ENCODE measurements around the gene MRPL36. TPM values are rescaled to one million over a fixed set of nuclear protein-coding genes. Genes with fewer than 3 reads are reported as not detected.
A peak's percentile ranks its signal among the peaks of the same experiment; 100 is the strongest.

MRPL36 gene
- total and polyA plus RNA-seq, 8 donors: 20.7 to 38.4 (median 29.0) TPM

GRCh38 chr5:1772634-1773033 is 27.0 kb downstream of the MRPL36 start:
- Histone ChIP-seq H3K36me3 (no peaks in the 10 kb centered on the region), H3K4me3 (no peak overlapping the region), H3K9me3 (no peaks in the 10 kb centered on the region), H3K27ac (no peak overlapping the region), H3K27me3 (peaks cover 0 to 30% of the 10 kb centered on the region in 2 donors), H3K4me1 (no peaks in the 10 kb centered on the region)
- intact Hi-C loops (cut with DNase I): no loop called here
- TF ChIP-seq CTCF (IDR thresholded peaks at IDR 0.05): no peak
- ATAC-seq: no peak
- no peak for DNase-seq

- TF ChIP-seq CTCF (IDR thresholded peaks at IDR 0.05): no peak
- no peaks in the 10 kb centered on the region for H3K36me3 ChIP-seq
- intact Hi-C loops (cut with DNase I): no loop called here
- H3K4me3 ChIP-seq: no peak overlapping the region
- H3K9me3 ChIP-seq: no peaks in the 10 kb centered on the region
- H3K4me1 ChIP-seq: no peaks in the 10 kb centered on the region
- ATAC-seq: no peak
- H3K27ac ChIP-seq: no peak overlapping the region
- peak in 1 of 4 donors; percentile 39 for DNase-seq
- H3K27me3 ChIP-seq: peaks cover 0 to 41% of the 10 kb centered on the region in 2 donors
Observed at GRCh38 chr5:1771149-1772065, 28.2 kb downstream of the MRPL36 start.

GRCh38 chr5:1770443-1770802 is 29.2 kb downstream of the MRPL36 start:
- TF ChIP-seq CTCF (IDR thresholded peaks at IDR 0.05): no peak
- Histone ChIP-seq H3K9me3 (no peaks in the 10 kb centered on the region), H3K36me3 (no peaks in the 10 kb centered on the region), H3K27me3 (peaks cover 0 to 51% of the 10 kb centered on the region in 2 donors), H3K4me1 (no peaks in the 10 kb centered on the region), H3K27ac (no peak overlapping the region), H3K4me3 (no peak overlapping the region)
- intact Hi-C loops (cut with DNase I): no loop called here
- no peak for ATAC-seq
- no peak for DNase-seq

- Histone ChIP-seq H3K9me3 (no peaks in the 10 kb centered on the region), H3K36me3 (no peaks in the 10 kb centered on the region), H3K4me3 (no peak overlapping the region), H3K27ac (no peak overlapping the region), H3K27me3 (peaks cover 0 to 56% of the 10 kb centered on the region in 2 donors), H3K4me1 (no peaks in the 10 kb centered on the region)
- no peak for ATAC-seq
- DNase-seq: peak in 1 of 4 donors; percentile 43
- intact Hi-C loops (cut with DNase I): loop anchor here in 1 of 2 donors (10.0 kb wide), 1 partner anchor 255 kb away; no protein-coding TSS in a partner anchor
- TF ChIP-seq CTCF (IDR thresholded peaks at IDR 0.05): no peak
Observed at GRCh38 chr5:1769752-1770442, 29.7 kb downstream of the MRPL36 start.
